ENCODE results near the gene ZFYVE19. TPM values are rescaled to one million over a fixed set of nuclear protein-coding genes. Genes with fewer than 3 reads are reported as not detected.

ZFYVE19 gene
- total and polyA plus RNA-seq, 2 of the 13 experiments (the other 11 are each of a cell fraction or from before 2014, with no cell fraction given), result 23.3 to 44.0 TPM

GRCh38 chr15:40763801-40764628 lies 42.9 kb upstream of the ZFYVE19 start, which contains the start of gene GCHFR (continued):
- peak; percentile 69; the same call in 1 of the 2 replicates for TF ChIP-seq ZNF274 (CRISPR knock-in tag; IDR thresholded peaks at IDR 0.05)
- peak; percentile 88 for TF ChIP-seq ZNF451 (CRISPR knock-in tag; IDR thresholded peaks at IDR 0.05)
- no peak for TF ChIP-seq ZNF496 (CRISPR knock-in tag; IDR thresholded peaks at IDR 0.05; ENCODE audit: insufficient replicate concordance)
- no peak for TF ChIP-seq EZH2 (conservative IDR thresholded peaks at IDR 0.05; ENCODE audit: low read depth, low read length)
- TF ChIP-seq KLF12 (CRISPR knock-in tag; IDR thresholded peaks at IDR 0.05; ENCODE audit: borderline replicate concordance), result no peak
- no peak for TF ChIP-seq ZBTB40 (IDR thresholded peaks at IDR 0.05)
- no peak for TF ChIP-seq ZBTB40 (CRISPR knock-in tag; IDR thresholded peaks at IDR 0.05)
- no peak for TF ChIP-seq ZKSCAN5 (CRISPR knock-in tag; IDR thresholded peaks at IDR 0.05)
- 0 out of 2 replicates have a peak, but pooled peaks have one; percentile 47 for TF ChIP-seq SNAPC4 (CRISPR knock-in tag; IDR thresholded peaks at IDR 0.05)
- TF ChIP-seq ZFP37 (CRISPR knock-in tag; IDR thresholded peaks at IDR 0.05; ENCODE audit: borderline replicate concordance), result peak; percentile 16; the same call in 1 of the 2 replicates
- no peak for TF ChIP-seq GZF1 (CRISPR knock-in tag; IDR thresholded peaks at IDR 0.05)
- TF ChIP-seq CREB3 (CRISPR knock-in tag; IDR thresholded peaks at IDR 0.05), result peak; percentile 59; the same call in 1 of the 2 replicates
- TF ChIP-seq ZSCAN12 (CRISPR knock-in tag; IDR thresholded peaks at IDR 0.05), result peak; percentile 91

All from HepG2 (cell line).